Astrocyte (in vitro differentiated cells and primary cell): ENCODE data around the gene GREM1.

ENCODE experiments used
- EZH2 ChIP-seq: IDR thresholded peaks from 2 replicates; pipeline ENCODE4 v1.6.1; 2012; ENCODE audit warnings: mild to moderate bottlenecking, low read length, inconsistent platforms; ENCODE audit not compliant: insufficient read depth
- TF ChIP-seq, protein P1 (sequence below): IDR thresholded peaks from 2 replicates; pipeline ENCODE4 v1.5.1; 2011; ENCODE audit warnings: low read depth, mild to moderate bottlenecking, inconsistent platforms, low read length, moderate library complexity; ENCODE audit not compliant: insufficient read depth

DNA sequence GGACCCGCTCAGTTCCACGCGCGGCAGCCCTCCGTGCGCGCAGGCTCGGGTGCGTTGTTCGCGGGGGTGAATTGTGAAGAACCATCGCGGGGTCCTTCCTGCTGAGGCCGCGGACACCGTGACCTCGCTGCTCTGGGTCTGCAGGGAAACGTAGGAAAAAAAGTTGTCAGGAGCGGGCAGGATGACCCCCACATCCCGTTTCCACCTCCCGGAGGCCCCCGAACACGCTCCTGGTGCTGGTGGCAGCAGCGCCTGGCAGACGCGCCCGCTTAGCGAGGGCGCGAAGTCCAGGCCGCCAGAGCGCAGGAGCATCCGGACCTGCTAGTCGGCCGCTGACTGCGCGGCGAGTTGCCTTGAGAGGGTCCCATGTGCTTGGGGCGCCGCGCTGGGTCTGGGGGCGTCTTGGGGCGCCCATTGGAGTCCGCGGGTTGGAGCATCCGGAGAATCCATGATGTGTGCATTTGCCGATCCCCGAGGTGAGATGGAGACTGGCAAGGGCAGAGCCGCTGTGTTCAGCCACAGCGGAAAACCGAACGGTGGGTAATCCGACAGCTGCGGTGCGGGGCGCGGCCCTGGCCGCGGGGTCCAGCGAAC is 520 bp downstream of the GREM1 start:
- TF ChIP-seq, protein P1, sequence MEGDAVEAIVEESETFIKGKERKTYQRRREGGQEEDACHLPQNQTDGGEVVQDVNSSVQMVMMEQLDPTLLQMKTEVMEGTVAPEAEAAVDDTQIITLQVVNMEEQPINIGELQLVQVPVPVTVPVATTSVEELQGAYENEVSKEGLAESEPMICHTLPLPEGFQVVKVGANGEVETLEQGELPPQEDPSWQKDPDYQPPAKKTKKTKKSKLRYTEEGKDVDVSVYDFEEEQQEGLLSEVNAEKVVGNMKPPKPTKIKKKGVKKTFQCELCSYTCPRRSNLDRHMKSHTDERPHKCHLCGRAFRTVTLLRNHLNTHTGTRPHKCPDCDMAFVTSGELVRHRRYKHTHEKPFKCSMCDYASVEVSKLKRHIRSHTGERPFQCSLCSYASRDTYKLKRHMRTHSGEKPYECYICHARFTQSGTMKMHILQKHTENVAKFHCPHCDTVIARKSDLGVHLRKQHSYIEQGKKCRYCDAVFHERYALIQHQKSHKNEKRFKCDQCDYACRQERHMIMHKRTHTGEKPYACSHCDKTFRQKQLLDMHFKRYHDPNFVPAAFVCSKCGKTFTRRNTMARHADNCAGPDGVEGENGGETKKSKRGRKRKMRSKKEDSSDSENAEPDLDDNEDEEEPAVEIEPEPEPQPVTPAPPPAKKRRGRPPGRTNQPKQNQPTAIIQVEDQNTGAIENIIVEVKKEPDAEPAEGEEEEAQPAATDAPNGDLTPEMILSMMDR: no peak
- TF ChIP-seq EZH2: no peak
